OCI-LY7 (cell line): Measurements from ENCODE around the gene TCP10L. TPM values are rescaled to one million over a fixed set of nuclear protein-coding genes. Genes with fewer than 3 reads are reported as not detected.

Experiments
- BruUV-seq: library from RNA; stranded (reverse); fragments of 400-500 nt; replicated peaks from 2 replicates; lab custom pipeline; 2021; lab: Mats Ljungman, UMichigan
- CTCF ChIA-PET: fragments of 300-600 bp; sonication (Branson Sonifier 250); formaldehyde crosslinking; loops from one replicate; lab custom pipeline; 2022; ENCODE audit warnings: antibody characterized with exemption; ENCODE audit not compliant: unreplicated experiment; lab: Charles Lee
- POLR2A ChIA-PET: fragments of 300-600 bp; sonication (Branson Sonifier 250); formaldehyde crosslinking; loops from one replicate; lab custom pipeline; 2022; ENCODE audit warnings: antibody characterized with exemption; lab: Charles Lee
- DNase-seq: peaks from one replicate; pipeline ENCODE4 v3.0.0-alpha.2; 2015; ENCODE audit warnings: low spot score
- H2AFZ ChIP-seq: fragments of 200-600 bp; sonication (generic), shearing (Covaris generic); 2 replicates; pipeline ENCODE4 v1.6.1; 2014; ENCODE audit warnings: mild to moderate bottlenecking, antibody characterized with exemption, low read length, moderate library complexity
- H3K27ac ChIP-seq: fragments of 200-600 bp; sonication (generic); 2 replicates; pipeline ENCODE4 v1.5.1; 2014; ENCODE audit warnings: mixed run types, low read depth, mild to moderate bottlenecking, moderate library complexity, low read length, inconsistent platforms; ENCODE audit not compliant: poor library complexity, severe bottlenecking
- H3K36me3 ChIP-seq: fragments of 200-600 bp; sonication (generic); 2 replicates; pipeline ENCODE4 v1.6.1; 2014; ENCODE audit warnings: mild to moderate bottlenecking, antibody characterized with exemption, low read length, moderate library complexity, mixed read lengths; ENCODE audit not compliant: insufficient read depth
- H3K4me1 ChIP-seq: fragments of 200-600 bp; sonication (generic); 2 replicates; pipeline ENCODE4 v1.5.1; 2014; ENCODE audit warnings: mild to moderate bottlenecking, low read length; ENCODE audit not compliant: insufficient read depth, poor library complexity, severe bottlenecking
- H3K4me2 ChIP-seq: fragments of 200-600 bp; sonication (generic); 2 replicates; pipeline ENCODE4 v1.6.1; 2014; ENCODE audit warnings: mild to moderate bottlenecking, low read length
- H3K4me3 ChIP-seq: fragments of 200-600 bp; sonication (generic); 2 replicates; pipeline ENCODE4 v1.5.1; 2014; ENCODE audit warnings: mild to moderate bottlenecking, low read depth, low read length; ENCODE audit not compliant: poor library complexity, severe bottlenecking
- H3K79me2 ChIP-seq: fragments of 200-600 bp; sonication (generic); 2 replicates; pipeline ENCODE4 v1.6.1; 2016; ENCODE audit warnings: low read depth, mild to moderate bottlenecking, low read length, moderate library complexity, mixed read lengths; ENCODE audit not compliant: insufficient read depth
- H3K9me2 ChIP-seq: fragments of 200-600 bp; sonication (generic); 2 replicates; pipeline ENCODE4 v1.6.1; 2016; ENCODE audit warnings: mild to moderate bottlenecking, low read length, mixed read lengths; ENCODE audit not compliant: insufficient read depth
- H3K9me3 ChIP-seq: fragments of 200-600 bp; sonication (generic); 2 replicates; pipeline ENCODE4 v1.6.1; 2014; ENCODE audit warnings: mild to moderate bottlenecking, mixed run types, low read length, mixed read lengths
- H4K20me1 ChIP-seq: fragments of 200-600 bp; sonication (generic); 2 replicates; pipeline ENCODE4 v1.6.1; 2014; ENCODE audit warnings: mild to moderate bottlenecking, antibody characterized with exemption, low read length, moderate library complexity, mixed read lengths; ENCODE audit not compliant: insufficient read depth
- CTCF ChIP-seq: fragments of 200-600 bp; sonication (generic); conservative IDR thresholded peaks from 2 replicates; pipeline ENCODE4 v1.5.1; 2014; ENCODE audit warnings: mild to moderate bottlenecking, antibody characterized with exemption, low read length, moderate library complexity, mixed read lengths
- EZH2phosphoT487 ChIP-seq: fragments of 200-600 bp; sonication (generic); IDR thresholded peaks from 2 replicates; pipeline ENCODE4 v1.6.1; 2018; ENCODE audit warnings: low read depth, borderline replicate concordance, mild to moderate bottlenecking, mixed run types, antibody characterized with exemption, low read length, moderate library complexity, mixed read lengths
- intact Hi-C: fragments of 100-400 bp; cut with micrococcal nuclease; formaldehyde crosslinking; loops from one replicate; pipeline ENCODE4 v1.10.0; 2022; ENCODE audit not compliant: unreplicated experiment
- total RNA-seq, 2 experiments: library from RNA; depleted of rRNA in 1 of 2; stranded (reverse); fragments of >200 nt in 1 of 2; shearing (Covaris generic) in 1 of 2; gene quantifications; 2 replicates each; pipeline ENCODE4 v1.2.3, GENCODE V29; 2014 to 2022

Gene TCP10L
- total RNA-seq, 2 experiments from 2014 or later, result 0.63 to 3.9 TPM

- Histone ChIP-seq H3K36me3 (peaks cover 16% of the 10 kb centered on the region), H3K9me3 (no peaks in the 10 kb centered on the region), H3K79me2 (peaks cover 19% of the 10 kb centered on the region), H4K20me1 (no peaks in the 10 kb centered on the region), H3K4me1 (peaks cover 10% of the 10 kb centered on the region), H3K27ac (no peak overlapping the region), H3K9me2 (no peaks in the 10 kb centered on the region), H2AFZ (peak overlapping the region; percentile 99; the same call in 1 of the 2 replicates), H3K4me3 (peak overlapping the region; percentile 88), H3K4me2 (peak overlapping the region; percentile 96)
- TF ChIP-seq EZH2phosphoT487, result no peak
- TF ChIP-seq CTCF, result no peak
- CTCF ChIA-PET, result no interaction called here
- no TSS peak for BruUV-seq
- DNase-seq, result no peak
- intact Hi-C loops, result loop anchor here (5.0 kb wide), 3 partner anchors 336 to 929 kb away; partner anchors contain the start of genes GART, MIS18A, SCAF4 and SON
- POLR2A ChIA-PET, result interaction anchor here (0.5 to 1.1 kb wide), 2 partner anchors 14 to 1714 kb away, joined by 3 read pairs; no protein-coding TSS in a partner anchor
Observed at GRCh38 chr21:32613436-32614043, 28.2 kb upstream of the TCP10L start.

- Histone ChIP-seq H3K9me3 (no peaks in the 10 kb centered on the region), H3K27ac (peak overlapping the region; percentile 80), H2AFZ (peak overlapping the region; percentile 99), H4K20me1 (no peaks in the 10 kb centered on the region), H3K4me2 (peak overlapping the region; percentile 96), H3K4me1 (peaks cover 10% of the 10 kb centered on the region), H3K4me3 (peak overlapping the region; percentile 88), H3K79me2 (peaks cover 19% of the 10 kb centered on the region), H3K9me2 (no peaks in the 10 kb centered on the region), H3K36me3 (peaks cover 19% of the 10 kb centered on the region)
- TF ChIP-seq EZH2phosphoT487, result no peak
- TF ChIP-seq CTCF, result no peak
- intact Hi-C loops, result loop anchor here (1.0 to 5.0 kb wide), 4 partner anchors 159 to 929 kb away; partner anchors contain the start of genes GART, MIS18A, SCAF4 and SON
- no peak for DNase-seq
- BruUV-seq, result TSS peak; percentile 87
- CTCF ChIA-PET, result no interaction called here
- POLR2A ChIA-PET, result interaction anchor here (0.5 to 1.1 kb wide), 4 partner anchors 13 to 1713 kb away, joined by 3 to 4 read pairs (median 3); no protein-coding TSS in a partner anchor
Observed at GRCh38 chr21:32612999-32613337, 27.6 kb upstream of the TCP10L start.
